Left colon (tissue), 2 donors: Measurements from ENCODE around the gene FYN. TPM values are rescaled to one million over a fixed set of nuclear protein-coding genes. Genes with fewer than 3 reads are reported as not detected.

ENCODE experiments used
- ATAC-seq: fragments of 200-7000 bp; cut with Tn5 transposase; one replicate; pipeline ENCODE4 v1.9.1; 2020; ENCODE audit warnings: mild to moderate bottlenecking, moderate library complexity
- DNase-seq, 2 donors: peaks; one replicate each; pipeline ENCODE4 v3.0.0-alpha.2; 2020
- intact Hi-C, 2 donors: fragments of 100-400 bp; cut with DNase I in 1 of 2; cut with micrococcal nuclease in 1 of 2; formaldehyde crosslinking; loops; one replicate each; pipeline versions ENCODE4 v1.11.2 to v1.14.0; 2022; cut with DNase I, micrococcal nuclease
- total RNA-seq, 2 donors: library from RNA; stranded (reverse); fragmentation: NEBNext Ultra II Directional; extraction: Animal tissue kit (Norgen Biotek cat#: 25700); gene quantifications; one replicate each; pipeline ENCODE4 v1.2.1, GENCODE V29; 2021
- donor health status: DM: no; HTN: no; CAD: no.
- donor health status: DM: yes; HTN: yes; CAD: no.

Gene FYN
- total RNA-seq, 2 donors from 2014 or later = 16.0 to 23.8 TPM

DNA sequence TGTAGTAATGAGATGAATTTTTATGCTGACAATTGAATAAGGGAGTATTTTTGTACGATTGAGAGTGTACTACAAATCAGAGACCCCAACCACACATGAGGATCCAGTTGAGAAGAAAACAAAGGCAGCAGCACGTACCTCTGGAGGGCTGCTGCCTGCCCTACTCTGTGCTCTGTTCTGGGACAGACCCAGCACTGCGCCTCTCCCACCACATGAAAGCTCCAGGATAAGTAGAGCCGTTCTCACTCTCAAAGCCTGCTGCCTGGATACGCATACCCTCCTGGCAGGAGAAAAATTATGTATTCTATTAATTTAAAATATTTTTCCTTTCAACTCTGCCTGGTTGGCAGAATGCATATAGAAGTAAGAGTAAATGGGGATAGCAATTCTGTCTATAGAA is 256.1 kb downstream of the FYN start:
- ATAC-seq (no peak), DNase-seq (no peak)
- intact Hi-C loops = no loop called here

DNA sequence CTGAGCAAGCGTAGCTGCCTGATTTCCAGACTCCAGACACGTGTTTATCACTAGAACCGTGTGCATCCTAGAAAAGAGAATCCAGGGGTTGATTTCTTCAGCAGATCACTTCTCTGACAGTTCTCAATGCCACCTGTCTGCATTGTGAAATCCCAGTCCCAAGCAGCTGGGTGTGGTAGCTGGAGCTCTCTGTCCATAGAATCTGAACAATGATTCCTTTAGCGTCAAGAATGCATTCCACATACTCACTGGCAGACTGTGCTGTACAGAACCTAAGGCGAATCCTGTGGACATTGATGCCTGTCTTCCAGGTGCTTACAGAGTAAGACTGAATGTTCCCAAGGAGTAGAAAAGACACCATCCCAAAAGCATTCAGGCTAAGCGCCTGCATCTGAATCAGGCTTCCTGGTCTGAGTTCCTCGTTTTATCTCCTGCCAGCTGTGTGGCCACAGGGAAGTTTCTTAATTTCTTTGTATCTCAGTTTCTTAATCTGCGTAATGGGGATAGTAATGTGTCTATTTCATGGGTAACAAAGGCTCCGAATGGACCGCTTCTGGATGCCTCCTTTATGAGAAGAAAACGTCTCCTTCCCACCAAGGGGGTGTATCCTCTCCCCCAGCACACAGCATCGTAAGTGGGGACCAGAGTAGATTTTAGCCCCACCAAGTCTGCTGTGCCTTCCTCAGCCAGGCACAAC is 257.2 kb downstream of the FYN start:
- intact Hi-C loops = no loop called here
- peak; percentile 60 for ATAC-seq
- DNase-seq = no peak

DNA sequence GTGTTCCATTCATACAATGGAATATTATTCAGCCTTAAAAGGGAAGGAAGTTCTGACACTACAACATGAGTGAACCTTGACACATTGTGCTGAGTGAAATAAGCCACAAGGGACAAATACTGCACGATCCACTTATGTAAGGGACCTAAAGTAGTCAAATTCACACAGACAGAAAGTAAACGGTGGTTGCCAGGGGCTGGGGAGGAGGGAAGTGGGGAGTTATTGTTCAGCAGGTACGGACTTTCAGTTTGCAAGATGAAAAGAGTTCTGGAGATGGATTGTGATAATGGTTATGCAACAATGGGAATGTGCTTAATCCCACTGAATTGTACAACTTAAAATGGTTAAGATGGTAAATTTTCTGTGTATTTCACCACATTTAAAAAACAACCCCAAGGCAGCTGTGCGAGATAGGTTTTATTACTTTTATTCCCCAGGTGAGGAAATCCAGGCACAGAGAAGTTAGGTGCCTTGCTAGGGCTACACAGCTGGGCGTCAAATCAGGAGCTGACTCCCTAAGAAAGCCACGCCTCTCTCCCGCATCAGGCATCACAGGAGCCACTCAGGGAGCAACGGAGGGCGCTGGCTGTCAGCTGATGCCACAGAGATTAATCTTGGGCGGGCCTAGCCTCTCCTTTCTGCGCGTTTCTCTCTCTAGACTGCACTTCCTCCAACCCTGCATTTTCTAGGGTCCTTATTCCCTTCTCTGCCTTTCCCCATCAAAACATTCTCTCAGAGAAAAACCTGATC is 258.2 kb downstream of the FYN start:
- DNase-seq = peak; percentile 79 to 87
- peak; percentile 81 for ATAC-seq
- intact Hi-C loops = no loop called here

DNA sequence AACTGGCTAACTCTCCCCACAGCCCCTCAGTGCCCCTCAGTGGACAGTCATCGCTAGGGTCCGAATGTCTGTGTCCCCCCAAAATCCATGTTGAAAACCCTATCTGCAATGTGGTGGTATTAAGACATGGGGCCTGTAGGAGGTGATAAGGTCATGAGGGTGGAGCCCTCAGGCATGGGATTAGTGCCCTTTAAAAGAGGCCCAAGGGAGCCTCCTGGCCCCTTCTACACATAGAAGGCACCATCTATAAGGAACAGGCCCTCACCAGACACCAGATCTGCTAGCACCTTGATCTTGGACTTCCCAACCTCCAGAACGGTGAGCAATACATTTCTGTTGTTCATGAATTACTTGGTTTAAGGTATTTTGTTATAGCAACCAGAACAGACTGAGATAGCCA is 260.9 kb downstream of the FYN start:
- intact Hi-C loops = no loop called here
- ATAC-seq = no peak
- DNase-seq = no peak

DNA sequence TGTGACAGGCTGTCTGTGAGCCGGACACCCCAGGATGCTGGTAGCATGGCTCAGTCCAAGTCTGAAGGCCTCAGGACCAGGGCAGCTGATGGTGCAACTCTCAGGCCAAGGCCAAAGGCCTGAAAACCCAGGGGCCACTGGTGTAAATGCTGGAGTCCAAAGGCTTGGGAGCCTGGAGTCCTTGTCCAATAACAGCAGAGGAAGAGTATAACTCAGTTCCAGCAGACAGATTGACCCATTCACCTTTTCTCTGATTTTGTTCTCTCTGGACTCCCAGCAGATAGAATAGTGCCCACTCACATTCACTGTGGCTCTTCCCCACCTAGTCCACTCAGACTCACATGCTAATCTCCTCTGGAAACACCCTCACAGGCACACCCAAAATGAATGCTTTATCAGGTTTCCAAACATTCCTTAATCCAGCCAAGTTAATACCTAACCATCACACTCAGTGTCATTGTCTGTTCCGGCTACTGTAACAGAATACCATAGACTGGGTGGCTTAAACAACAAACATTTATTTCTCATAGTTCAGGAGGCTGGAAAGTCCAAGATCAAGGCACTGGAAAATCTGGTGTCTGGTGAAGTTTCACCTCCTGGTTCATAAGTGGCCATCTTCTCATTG is 262.6 kb downstream of the FYN start:
- intact Hi-C loops = no loop called here
- ATAC-seq (peak; percentile 62), DNase-seq (no peak)

Other genes starting within 250 kb of the FYN start
- gene CCN6, start 180.7 kb upstream of the FYN start, total RNA-seq = not detected
- 1 to 10 TPM; 8.7 to 9.1 TPM for gene TUBE1, start 214.0 kb upstream of the FYN start, total RNA-seq
- 1 to 10 TPM in 1 of 2 donors, under 1 TPM in 1; 0.49 to 3.3 TPM for gene FAM229B, start 214.1 kb upstream of the FYN start, total RNA-seq